ENCODE data around the gene DCST1.

DCST1 gene

GRCh38 chr1:155037043-155037442 lies 3.4 kb downstream of the DCST1 start:
- no peak for DNase-seq

GRCh38 chr1:155037851-155038441 lies 4.3 kb downstream of the DCST1 start:
- DNase-seq = no peak

DNA sequence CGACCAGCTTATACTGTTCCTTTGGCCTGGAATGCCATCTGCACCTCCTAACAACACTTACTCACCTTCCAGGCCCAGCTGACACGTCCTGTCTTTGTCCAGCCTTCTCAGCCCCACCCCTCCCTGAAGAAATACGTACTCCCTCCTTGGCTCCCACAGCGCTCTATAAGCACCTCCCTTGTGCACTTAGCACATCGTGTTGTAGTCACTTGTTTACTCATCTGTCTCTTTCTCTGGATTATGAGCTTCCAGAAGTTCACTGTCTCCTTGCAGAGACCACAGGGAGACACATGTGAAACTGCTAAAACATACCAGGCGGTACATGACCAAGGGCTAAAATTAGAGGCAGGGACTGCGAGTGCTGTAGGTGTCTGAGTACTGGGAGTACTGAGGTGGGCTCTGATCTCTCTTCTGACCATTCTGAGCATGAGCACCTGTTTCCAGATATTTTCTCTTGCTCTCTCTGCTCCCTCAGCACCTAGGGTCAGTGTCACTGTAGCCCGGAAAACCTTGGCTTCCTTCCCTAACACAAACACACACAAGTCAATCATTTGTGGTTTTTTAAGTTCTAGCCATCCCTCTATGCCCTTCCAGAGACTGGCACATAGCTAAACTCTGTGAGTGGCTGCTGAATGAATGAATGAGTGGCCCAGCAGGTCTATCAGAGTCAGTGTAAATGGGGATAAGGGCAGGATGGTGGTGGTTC lies 5.1 kb downstream of the DCST1 start:
- DNase-seq = no peak

GRCh38 chr1:155039308-155039669 lies 5.7 kb downstream of the DCST1 start:
- no peak for DNase-seq

- no peak for DNase-seq
Observed at GRCh38 chr1:155040358-155041093, 6.9 kb downstream of the DCST1 start.

GRCh38 chr1:155042789-155043188 lies 9.2 kb downstream of the DCST1 start:
- DNase-seq = no peak

- no peak for DNase-seq
Observed at GRCh38 chr1:155043301-155043702, 9.7 kb downstream of the DCST1 start.

DNA sequence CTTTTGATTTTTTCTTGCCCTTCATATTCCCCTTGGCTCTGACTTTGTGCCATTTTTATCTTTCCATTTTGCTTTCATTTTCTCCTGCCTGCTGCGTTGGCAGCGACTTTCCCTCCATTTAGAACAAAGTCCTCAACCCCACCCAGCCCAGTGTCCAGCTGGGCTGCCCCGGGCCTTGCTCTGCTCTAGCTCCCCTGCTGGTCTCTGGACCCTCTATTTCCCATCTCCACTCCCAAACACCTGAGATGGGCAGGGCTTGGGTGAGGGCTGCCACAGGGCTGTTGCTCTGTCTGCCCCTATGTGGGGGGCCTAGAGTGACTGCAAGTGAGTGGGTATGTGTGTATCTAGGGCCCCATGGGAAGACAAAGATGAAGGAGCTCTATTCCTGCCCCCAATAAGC lies 10.2 kb downstream of the DCST1 start:
- DNase-seq = no peak

DNA sequence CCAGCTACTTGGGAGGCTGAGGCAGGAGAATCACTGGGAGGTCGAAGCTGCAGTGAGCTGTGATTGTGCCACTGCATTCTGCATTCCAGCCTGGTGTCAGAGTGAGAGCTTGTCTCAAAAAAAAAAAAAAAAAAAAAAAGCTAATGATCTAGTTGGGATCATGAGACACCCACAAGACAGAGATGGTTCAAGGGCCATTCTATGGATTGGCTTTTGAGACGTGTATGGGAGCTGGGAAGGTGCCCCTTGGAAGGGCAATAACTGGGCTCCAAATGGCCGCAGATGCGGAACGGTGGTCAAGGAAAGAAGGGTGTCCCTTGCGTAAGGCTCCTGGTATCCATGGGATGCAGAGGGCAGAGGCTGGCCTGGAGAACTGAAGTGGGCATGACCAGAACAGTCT lies 10.7 kb downstream of the DCST1 start:
- DNase-seq = no peak

DNA sequence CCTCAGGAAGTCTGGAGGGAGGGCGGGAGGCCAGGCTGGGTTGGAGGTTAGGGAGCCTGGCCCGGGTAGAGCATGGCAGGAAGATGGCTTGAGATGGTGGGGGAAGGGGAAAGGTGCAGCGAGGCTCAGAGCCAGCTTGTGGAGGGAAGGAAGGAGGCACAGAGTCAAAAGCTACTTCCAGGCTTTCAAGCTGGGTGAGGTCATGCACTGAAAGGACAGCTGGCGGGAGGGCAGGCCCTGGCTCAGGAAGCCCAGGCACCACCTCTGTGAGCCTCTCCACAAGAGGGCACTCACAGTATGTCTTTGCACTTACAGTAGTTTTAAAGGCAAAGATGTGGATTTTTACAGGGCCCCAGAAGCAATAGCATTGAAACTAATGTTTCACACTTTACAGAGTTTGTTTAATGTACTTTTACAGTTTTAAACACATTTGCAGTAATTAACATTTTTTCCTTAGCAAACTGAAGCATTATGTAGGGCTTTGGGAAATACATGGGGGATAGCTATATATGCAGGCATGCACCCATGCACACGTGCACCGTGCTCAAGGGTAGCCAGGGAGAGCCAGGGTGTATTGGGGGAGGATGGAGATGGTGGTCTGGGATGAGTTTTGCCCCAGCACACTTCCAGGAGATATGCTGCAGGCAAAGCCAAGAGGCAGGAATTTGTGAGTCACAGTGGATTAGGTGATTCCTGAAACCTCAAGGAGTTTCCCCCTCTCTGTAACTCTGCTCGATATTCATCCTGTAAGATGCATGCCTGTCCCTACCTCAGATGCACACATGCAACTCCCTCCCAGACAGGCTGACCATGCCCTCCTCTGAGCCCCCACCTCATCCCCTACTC lies 11.4 kb downstream of the DCST1 start:
- DNase-seq = no peak

DNA sequence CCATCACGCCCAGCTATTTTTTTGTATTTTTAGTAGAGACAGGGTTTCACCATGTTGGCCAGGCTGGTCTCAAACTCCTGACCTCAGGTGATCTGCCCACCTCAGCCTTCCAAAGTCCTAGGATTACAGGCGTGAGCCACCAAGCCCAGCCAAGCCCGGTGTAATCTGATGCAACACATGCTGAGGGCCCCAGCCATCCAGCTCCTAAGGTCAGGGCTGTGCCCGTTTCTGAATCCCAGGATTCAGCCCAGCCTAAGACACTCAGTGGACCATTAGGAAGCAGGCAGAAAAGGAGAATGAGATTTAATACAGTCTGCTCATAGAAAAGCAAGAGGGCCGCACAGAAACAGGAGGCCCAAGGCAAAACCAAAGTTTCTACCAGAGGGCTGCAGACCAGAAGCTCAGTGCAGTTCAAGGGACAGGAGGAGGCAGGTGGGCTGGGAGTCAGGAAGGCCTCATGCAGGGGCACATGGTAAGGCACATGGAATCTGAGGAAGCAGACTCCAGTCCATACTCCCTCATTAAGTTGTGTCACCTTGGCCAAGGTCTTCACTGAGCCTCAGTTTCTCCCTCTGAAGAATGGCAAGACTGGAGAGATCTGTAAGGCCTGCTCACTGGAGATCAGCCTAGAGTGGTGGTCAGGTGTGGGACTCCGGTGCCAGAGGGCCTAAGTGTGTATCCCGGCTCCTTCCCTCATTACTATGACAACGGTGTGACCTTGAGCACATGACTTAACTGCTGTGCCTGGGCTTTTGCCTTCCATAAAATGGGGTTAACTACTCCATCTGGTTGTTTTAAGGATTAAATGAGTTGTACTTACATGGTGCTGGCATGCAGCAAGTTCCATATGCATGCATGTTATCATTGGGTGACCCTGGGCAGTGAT lies 15.1 kb downstream of the DCST1 start:
- no peak for DNase-seq

GRCh38 chr1:155049651-155050559 lies 16.3 kb downstream of the DCST1 start:
- no peak for DNase-seq

GRCh38 chr1:155050560-155051341 lies 17.1 kb downstream of the DCST1 start, which contains the start of gene ADAM15:
ADAM15 (plus strand) TSS chr1:155051316; CDS start chr1:155051387, 71 bp downstream.
- DNase-seq = peak; percentile 92

DNA sequence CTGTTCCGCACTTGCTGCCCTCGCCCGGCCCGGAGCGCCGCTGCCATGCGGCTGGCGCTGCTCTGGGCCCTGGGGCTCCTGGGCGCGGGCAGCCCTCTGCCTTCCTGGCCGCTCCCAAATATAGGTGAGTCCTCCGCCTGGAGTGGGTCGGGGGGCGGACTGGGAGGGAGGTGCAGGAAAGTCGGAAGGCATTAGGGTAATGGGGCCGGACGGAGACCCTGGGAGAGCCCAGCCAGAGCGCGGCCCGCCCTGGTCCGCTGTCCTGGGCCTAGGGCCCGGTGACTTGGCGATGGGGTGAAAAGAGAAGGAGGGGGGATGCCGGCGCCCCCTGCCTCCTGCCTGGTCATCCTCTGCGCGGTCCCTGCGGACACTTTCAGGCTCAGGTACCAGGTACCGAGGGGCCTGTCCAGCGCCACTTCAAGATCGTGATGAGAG lies 17.7 kb downstream of the DCST1 start:
- DNase-seq = no peak

- no peak for DNase-seq
Observed at GRCh38 chr1:155051777-155052398, 18.3 kb downstream of the DCST1 start.

GRCh38 chr1:155052439-155053395 lies 19.1 kb downstream of the DCST1 start:
- DNase-seq = no peak

- no peak for DNase-seq
Observed at GRCh38 chr1:155053531-155054105, 20.0 kb downstream of the DCST1 start.

DNA sequence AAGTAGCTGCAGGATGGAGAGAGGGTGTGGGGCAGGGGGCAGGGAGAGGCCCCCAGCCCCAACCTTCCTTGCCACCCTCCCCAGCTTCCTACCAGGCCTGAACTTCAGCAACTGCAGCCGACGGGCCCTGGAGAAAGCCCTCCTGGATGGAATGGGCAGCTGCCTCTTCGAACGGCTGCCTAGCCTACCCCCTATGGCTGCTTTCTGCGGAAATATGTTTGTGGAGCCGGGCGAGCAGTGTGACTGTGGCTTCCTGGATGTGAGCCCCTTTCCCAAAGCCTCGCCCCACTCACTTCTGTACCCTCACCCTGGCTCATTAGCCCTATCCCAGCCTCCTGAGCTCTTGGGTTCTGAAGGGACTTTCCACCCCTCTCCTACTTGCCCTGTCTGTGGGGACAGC lies 23.5 kb downstream of the DCST1 start:
- DNase-seq = no peak
